ENCODE results near the gene CD3G. TPM values are rescaled to one million over a fixed set of nuclear protein-coding genes. Genes with fewer than 3 reads are reported as not detected.

Gene CD3G
- total and polyA plus RNA-seq, 4 donors: 0.19 to 0.84 (median 0.33) TPM

DNA sequence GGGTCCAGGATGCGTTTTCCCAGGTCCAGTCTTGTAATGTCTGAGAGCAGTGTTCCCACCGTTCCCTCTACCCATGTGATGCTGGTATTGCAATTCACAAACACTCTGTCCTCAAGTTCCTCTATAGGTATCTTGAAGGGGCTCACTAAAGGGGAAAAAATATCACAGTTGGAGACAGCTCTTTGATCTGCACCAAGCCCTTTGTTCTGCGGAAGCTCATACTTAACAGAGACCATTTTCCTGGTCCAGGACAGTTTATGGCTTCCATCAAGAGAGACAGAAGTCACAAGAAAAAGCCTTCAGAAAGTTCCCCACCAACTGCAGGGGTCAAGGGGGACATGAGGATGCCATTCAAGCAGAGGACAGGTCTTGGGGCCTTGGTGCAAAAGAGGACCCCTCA, 3.7 kb upstream of the CD3G start:
- TF ChIP-seq, protein P1, sequence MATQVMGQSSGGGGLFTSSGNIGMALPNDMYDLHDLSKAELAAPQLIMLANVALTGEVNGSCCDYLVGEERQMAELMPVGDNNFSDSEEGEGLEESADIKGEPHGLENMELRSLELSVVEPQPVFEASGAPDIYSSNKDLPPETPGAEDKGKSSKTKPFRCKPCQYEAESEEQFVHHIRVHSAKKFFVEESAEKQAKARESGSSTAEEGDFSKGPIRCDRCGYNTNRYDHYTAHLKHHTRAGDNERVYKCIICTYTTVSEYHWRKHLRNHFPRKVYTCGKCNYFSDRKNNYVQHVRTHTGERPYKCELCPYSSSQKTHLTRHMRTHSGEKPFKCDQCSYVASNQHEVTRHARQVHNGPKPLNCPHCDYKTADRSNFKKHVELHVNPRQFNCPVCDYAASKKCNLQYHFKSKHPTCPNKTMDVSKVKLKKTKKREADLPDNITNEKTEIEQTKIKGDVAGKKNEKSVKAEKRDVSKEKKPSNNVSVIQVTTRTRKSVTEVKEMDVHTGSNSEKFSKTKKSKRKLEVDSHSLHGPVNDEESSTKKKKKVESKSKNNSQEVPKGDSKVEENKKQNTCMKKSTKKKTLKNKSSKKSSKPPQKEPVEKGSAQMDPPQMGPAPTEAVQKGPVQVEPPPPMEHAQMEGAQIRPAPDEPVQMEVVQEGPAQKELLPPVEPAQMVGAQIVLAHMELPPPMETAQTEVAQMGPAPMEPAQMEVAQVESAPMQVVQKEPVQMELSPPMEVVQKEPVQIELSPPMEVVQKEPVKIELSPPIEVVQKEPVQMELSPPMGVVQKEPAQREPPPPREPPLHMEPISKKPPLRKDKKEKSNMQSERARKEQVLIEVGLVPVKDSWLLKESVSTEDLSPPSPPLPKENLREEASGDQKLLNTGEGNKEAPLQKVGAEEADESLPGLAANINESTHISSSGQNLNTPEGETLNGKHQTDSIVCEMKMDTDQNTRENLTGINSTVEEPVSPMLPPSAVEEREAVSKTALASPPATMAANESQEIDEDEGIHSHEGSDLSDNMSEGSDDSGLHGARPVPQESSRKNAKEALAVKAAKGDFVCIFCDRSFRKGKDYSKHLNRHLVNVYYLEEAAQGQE (IDR thresholded peaks at IDR 0.05): no peak
- TF ChIP-seq RXRA (IDR thresholded peaks at IDR 0.05) (no peak), HNF4G (IDR thresholded peaks at IDR 0.05) (no peak), SP1 (IDR thresholded peaks at IDR 0.05) (no peak), TAF1 (conservative IDR thresholded peaks at IDR 0.05) (no peak), GABPA (IDR thresholded peaks at IDR 0.05 in 1 of 2, conservative IDR thresholded peaks at IDR 0.05 in 1 of 2) (no peak), NR2F2 (IDR thresholded peaks at IDR 0.05) (no peak), FOXA2 (IDR thresholded peaks at IDR 0.05) (no peak), HNF4A (conservative IDR thresholded peaks at IDR 0.05) (no peak), FOXA1 (IDR thresholded peaks at IDR 0.05) (no peak)
- TF ChIP-seq, protein P2, sequence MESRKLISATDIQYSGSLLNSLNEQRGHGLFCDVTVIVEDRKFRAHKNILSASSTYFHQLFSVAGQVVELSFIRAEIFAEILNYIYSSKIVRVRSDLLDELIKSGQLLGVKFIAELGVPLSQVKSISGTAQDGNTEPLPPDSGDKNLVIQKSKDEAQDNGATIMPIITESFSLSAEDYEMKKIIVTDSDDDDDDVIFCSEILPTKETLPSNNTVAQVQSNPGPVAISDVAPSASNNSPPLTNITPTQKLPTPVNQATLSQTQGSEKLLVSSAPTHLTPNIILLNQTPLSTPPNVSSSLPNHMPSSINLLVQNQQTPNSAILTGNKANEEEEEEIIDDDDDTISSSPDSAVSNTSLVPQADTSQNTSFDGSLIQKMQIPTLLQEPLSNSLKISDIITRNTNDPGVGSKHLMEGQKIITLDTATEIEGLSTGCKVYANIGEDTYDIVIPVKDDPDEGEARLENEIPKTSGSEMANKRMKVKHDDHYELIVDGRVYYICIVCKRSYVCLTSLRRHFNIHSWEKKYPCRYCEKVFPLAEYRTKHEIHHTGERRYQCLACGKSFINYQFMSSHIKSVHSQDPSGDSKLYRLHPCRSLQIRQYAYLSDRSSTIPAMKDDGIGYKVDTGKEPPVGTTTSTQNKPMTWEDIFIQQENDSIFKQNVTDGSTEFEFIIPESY (IDR thresholded peaks at IDR 0.05): no peak
- Histone ChIP-seq H3K4me3 (ENCODE audit: low read depth in 1 of 3, low read length in 3 of 3) (no peak overlapping the region), H3K36me3 (ENCODE audit: control insufficient read depth in 4 of 4, insufficient read depth in 3 of 4, low read depth in 1 of 4, low read length in 3 of 4) (no peaks in the 10 kb centered on the region), H3K4me1 (ENCODE audit: control insufficient read depth in 4 of 4, insufficient read depth in 4 of 4, low read length in 3 of 4) (no peaks in the 10 kb centered on the region), H3K9ac (ENCODE audit: low read depth in 1 of 2, low read length in 2 of 2) (no peak overlapping the region), H3K9me3 (ENCODE audit: control insufficient read depth in 4 of 4, low read length in 3 of 4) (no peaks in the 10 kb centered on the region), H3K27ac (ENCODE audit: low read depth in 1 of 2, low read length in 2 of 2) (no peak overlapping the region), H3K27me3 (ENCODE audit: control insufficient read depth in 4 of 4, insufficient read depth in 4 of 4, low read length in 3 of 4) (no peaks in the 10 kb centered on the region)
- no peak for DNase-seq (ENCODE audit: low spot score)
- 92% methylated on average over 3 of the region's 3 CpGs for WGBS

DNA sequence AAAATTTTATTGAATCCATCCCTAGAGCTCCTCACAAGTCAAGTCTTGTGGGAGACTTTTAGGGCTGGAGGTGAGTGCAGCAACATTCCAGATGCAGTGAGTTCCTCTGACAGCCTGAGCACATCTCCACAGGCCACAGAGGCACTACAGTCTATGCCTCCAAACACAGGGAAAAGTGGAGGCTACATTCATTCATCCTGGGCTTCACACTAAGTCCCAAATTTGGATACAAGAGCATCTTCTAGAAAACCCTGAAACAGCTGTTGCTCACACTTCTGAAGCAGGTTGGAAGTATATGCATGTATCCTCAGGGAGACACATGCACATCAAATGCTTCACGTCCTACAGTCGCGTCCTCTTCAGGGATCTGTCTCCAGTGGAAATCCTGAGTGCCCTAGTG, 2.9 kb upstream of the CD3G start:
- Histone ChIP-seq H3K9ac (ENCODE audit: low read depth in 1 of 2, low read length in 2 of 2) (no peak overlapping the region), H3K36me3 (ENCODE audit: control insufficient read depth in 4 of 4, insufficient read depth in 3 of 4, low read depth in 1 of 4, low read length in 3 of 4) (no peaks in the 10 kb centered on the region), H3K4me3 (ENCODE audit: low read depth in 1 of 3, low read length in 3 of 3) (no peak overlapping the region), H3K27ac (ENCODE audit: low read depth in 1 of 2, low read length in 2 of 2) (no peak overlapping the region), H3K4me1 (ENCODE audit: control insufficient read depth in 4 of 4, insufficient read depth in 4 of 4, low read length in 3 of 4) (no peaks in the 10 kb centered on the region), H3K27me3 (ENCODE audit: control insufficient read depth in 4 of 4, insufficient read depth in 4 of 4, low read length in 3 of 4) (no peaks in the 10 kb centered on the region), H3K9me3 (ENCODE audit: control insufficient read depth in 4 of 4, low read length in 3 of 4) (no peaks in the 10 kb centered on the region)
- TF ChIP-seq JUND (IDR thresholded peaks at IDR 0.05) (no peak), HNF4G (IDR thresholded peaks at IDR 0.05) (no peak), RXRA (IDR thresholded peaks at IDR 0.05) (no peak), SP1 (IDR thresholded peaks at IDR 0.05) (no peak)
- TF ChIP-seq, protein P1 (IDR thresholded peaks at IDR 0.05): no peak
- TF ChIP-seq, protein P2 (IDR thresholded peaks at IDR 0.05): no peak
- TF ChIP-seq, protein P3, sequence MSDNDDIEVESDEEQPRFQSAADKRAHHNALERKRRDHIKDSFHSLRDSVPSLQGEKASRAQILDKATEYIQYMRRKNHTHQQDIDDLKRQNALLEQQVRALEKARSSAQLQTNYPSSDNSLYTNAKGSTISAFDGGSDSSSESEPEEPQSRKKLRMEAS (IDR thresholded peaks at IDR 0.05): no peak
- 91% methylated on average over 3 of the region's 3 CpGs for WGBS
- no peak for DNase-seq (ENCODE audit: low spot score)

All from liver (tissue), 9 donors.